HG03196 (cell line): Measurements from ENCODE around the gene CHMP4A.

Experiments used
- ATAC-seq: cut with Tn5 transposase; IDR thresholded peaks from one replicate; pipeline ENCODE4 v1.9.1; 2021; ENCODE audit not compliant: unreplicated experiment

The CHMP4A gene

GRCh38 chr14:24196071-24197055, 16.9 kb downstream of the CHMP4A start:
- peak; percentile 25 for ATAC-seq

- ATAC-seq: peak; percentile 83
These were observed 17.9 kb downstream of the CHMP4A start, which contains the start of gene TM9SF1 for GRCh38 chr14:24195186-24196070. TM9SF1 (minus strand) TSS chr14:24195441; CDS start chr14:24195019, 422 bp downstream.

DNA sequence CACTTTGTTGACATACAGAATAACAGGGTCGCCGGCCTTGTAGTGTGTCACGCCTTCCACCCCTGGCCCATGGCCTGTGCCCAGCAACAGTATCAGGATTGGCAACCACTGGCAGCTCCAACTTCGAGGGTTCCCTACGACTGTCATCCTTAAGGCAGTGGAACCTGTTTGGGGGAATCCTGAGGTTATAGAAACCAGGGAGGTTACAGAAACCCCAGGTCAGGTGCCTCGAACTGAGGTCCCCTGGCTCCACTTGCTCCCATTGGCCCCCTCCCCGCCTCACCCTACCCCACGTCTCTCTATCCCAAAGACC, 18.5 kb downstream of the CHMP4A start:
- ATAC-seq: no peak

GRCh38 chr14:24194186-24194872, 19.0 kb downstream of the CHMP4A start:
- ATAC-seq: no peak

DNA sequence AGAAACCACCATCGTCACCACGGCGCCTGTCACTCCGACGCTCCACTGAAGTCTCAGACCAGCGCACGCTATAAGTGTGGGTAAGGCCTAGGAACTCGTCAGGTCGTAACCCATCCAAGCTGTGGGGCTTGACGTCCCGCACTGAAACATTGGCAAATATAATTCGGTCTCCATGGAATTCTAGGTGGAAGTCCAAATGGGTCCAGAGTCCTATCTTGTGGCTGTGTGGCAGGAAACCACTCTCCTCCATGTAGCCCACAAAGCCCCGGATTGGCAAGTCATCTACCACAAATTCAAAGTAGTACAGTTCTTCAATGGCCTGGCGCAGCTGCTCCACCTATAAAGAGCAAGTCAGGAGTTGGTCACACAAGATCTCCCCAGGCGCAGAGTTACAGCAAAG, 20.4 kb downstream of the CHMP4A start:
- no peak for ATAC-seq

DNA sequence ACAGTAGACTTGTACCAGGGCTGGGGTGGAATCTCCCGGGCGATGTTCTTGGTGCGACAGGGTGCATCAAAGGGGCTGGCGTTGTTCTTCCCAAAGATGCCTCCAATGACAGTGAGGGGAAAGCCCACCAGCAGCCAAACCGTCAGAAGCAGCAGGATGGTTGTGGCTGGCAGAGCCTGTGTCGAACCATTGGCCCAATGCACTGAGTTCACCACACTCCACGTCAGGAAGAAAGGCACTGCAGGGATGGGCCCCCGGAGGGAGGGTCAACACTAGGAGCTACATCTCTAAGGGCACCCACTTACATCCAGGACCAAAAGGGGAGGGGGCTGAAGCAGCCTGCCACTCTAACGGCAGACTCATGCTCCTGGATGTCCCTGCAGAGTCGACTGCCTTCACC, 22.9 kb downstream of the CHMP4A start:
- no peak for ATAC-seq

DNA sequence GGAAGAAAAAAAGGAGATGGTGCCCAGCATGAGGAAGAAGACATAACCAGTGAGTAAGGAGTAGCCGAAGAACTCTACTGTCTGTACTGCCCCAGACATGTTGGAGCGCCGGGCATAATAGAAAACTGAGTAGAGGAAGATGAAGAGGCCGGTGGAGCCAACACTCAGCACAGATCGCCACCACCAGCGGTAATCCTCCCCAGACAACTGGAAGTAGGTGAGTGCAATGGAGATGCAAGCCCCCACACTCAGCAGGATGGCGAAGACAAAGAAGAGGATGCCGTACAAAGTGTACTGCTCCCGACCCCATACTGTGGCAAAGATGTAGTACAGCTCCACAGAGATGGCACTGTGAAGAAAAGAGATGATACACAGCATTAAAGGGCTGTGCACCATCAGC, 23.8 kb downstream of the CHMP4A start:
- no peak for ATAC-seq

DNA sequence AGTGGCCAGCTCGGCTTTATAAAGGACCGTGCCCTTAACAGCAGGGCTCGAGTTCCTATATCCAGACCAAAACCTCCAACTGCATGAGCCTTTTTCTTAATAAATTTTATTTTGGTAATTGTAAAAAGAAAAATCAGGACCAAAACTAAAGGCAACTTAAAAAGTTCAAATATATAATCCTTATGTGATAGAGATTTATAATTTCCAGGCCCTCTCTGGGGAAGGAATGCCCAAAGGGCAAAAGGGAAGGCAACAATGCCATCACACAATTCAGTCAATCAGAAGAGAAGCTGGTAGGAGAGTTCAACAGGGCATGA, 24.3 kb downstream of the CHMP4A start:
- no peak for ATAC-seq

DNA sequence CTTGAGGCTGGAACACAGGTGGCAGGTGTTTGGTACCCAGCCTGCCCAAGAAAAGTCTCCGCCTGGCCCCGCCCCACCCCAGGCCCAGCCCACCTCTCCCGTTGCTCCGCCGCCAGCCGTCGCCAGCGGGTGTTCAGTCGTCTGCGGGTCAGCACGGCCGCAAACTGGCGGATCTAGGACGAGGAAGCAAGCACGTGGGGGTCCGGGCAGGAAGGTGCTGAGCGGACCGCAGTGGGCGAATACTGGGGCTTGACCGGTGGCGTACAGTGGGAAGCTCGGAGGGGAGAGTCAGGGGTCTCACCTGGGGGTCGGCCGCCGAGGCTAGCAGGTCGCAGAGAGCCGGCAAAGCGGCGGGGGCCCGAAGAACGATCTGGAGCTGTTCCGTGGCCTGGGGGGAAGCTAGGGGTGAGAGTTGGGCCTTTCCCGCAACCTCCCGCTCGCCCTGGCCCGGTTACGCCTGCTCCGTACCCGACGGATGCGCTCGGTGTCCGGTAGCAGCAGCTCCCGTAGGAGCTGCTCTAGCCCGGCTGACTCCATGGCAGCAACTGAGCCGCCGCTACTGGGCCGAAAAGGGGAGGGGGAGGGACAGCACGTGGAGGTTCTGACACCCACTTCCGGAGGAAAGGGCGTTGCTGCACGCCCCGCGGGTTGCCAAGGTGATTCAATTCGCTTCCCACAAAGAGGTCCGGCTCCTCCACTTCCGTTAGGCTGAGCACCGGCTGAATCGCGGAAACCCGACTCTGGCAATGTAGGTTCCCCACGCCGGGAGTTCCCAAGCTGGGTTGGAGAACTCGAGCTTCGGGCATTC, 24.8 kb downstream of the CHMP4A start, which contains the start of gene IPO4:
IPO4 (minus strand) TSS at position 566 of the 808 bp plus-strand sequence; CDS start at position 537, 29 bp downstream.
- peak; percentile 84 for ATAC-seq

DNA sequence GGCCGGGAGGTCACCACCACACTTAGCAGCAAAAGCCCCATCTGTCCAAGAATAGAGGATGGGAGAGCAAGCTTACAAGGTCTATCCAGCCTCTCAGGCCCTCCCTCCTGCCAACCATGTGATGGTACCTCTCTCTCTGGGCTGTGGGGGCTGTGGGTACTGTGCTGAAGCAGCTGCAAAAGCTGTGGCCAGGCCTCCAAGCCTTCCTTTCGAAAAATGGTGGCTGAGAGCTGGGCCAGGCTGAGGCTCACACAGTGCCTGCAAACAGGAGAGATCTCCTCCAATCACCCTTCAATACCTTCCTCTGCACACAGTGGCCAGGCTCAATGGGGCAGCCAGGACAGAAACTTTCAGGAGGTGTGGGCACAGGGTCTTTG, 25.8 kb downstream of the CHMP4A start:
- ATAC-seq: no peak

DNA sequence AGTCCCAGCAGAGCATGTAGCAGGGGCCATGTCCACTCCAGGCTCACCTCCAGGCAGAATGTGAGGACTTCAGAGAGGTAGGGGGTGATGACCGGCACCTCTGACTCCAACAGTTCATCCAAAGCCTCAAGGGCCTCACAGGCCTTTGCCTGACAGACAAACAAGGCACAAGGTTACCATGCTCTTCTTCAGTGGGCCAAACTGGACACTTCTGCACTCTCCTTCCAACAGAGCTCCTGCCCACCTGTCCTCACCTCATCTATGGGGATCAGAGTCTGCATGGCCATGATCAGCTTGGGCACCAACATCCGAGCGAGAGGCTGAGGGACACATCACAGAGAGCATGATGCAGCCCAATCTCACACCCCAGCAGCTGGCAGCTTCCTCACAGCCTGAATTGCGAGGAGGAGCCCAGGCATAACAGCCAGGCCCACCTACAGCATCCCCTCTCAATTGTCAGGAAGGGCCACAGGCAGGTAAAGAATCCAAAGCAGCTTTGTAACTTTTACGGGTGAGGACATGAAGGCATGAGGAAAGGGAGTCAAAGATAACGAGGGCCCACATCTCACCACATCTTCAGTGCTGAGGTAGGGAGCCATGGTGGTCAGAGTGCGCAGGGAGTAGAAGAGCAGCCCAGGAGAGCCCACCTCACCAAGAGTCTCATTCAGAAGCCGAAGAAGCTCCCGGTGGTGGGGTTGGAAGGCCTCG, 26.3 kb downstream of the CHMP4A start:
- ATAC-seq: no peak

DNA sequence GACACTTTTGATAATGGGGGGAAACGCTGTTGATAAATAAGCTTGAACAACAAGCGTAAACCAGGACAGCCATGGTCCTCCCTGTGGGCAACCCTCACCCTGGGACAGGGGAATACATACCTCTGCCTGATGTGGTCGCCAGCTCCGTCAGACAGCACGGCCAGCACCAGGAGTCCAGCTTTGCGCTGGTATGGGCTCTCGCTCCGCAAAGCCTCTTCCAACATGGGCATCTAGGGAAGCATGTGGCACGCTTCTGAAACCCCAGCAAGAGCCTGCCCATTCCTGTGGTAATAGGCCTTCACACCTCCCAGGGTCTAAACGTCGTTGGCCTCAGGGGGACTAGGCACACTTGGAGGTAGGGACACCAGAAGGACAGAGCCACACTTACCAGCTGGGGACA, 27.5 kb downstream of the CHMP4A start:
- ATAC-seq: no peak

DNA sequence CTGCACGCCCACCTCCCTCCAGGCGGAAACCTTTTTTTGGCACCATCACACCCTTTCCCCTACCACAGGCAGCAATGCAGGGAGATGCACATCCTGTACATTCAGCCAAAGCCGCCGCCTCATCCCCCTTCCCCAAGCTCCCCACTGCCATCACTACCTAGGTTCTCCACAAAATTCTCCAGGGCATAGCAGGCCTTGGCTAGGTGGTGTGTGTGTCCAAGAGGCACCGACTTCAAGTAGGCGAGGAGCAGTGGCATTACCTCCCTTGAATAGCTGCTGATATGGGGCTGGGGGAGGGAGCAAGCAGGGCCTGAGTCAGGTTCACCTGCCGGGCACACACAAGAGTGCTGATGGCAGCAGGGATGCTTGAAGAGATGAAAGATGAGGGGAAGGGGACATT, 28.3 kb downstream of the CHMP4A start:
- ATAC-seq: no peak

DNA sequence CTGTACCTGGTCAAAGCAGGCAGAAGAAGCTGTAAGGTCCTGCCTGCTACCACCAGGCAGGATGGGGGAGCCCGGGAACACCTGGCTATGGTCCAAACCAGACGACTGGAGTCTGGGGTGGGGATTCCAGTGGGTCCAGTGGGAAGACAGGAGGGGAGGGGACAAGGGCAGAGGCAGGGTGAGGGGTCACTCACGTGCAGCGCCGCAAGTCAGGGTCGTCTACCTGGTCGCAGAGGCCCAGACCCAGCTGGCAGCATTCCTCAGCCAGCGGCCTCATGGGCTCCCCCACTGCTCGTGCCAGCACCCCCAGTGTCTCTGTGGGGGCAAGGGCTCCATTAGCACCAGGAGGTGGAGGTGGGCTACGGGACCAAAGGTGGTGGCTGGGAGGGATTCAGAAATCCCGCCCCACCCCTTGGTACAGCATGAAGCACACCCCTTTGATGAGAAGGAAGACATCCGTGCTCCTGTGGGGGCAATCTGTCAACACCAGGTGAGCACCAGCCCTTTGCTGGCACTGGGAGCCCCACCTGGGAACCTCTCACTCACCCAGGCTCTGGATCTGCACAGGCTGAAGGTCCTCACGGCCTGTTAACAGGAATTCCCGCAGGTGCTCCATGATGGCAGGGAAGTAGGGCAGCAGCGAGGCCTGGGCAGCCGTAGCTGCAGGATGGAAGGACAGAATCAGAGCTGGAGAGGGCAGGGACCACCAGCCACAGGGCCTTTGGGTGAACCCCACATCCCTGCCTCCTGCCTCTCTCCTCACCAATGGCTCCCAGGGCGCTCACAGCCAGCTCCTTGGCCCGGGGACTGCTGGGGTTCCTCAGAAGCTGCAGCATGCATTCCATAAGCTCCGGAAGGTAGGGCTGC, 29.0 kb downstream of the CHMP4A start:
- ATAC-seq: no peak

- no peak for ATAC-seq
These were observed 30.2 kb downstream of the CHMP4A start for GRCh38 chr14:24183014-24183481.

DNA sequence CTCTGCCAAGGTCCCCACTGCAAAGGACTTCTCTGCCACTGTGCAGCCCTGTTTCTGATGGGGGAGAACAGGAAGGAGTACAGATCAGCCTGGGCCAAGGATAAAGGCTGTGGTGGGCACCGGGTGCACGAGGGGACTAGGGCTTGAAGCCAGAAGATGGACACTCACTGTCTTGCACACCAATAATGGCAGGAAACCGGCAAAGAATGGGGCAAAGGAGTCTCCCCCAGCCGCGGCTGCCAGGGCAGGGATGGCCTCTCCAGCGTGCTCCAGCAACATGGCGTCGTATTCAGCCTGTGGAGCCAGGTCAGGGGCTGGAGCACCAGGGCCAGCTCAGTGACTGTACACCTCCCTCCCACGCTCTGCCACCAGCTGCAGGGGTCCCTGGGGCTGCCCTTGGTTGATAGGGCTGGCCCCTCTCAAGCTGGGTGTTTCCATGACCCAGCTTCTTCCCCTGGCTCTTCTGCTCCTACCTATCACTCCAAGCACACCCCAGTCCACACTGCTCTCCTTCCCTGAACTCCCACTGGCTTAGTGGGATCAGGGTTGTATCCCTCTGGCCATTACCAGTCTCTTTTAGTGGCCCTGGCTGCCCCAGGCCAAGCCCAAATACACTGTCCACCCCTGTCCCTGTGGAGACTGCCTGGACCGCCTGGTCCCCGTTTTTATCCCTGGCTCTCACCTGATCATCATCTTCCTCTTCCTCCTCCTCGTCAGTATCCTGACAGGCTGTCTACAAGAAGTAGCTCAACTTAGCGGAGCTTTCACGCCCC, 31.0 kb downstream of the CHMP4A start:
- no peak for ATAC-seq

DNA sequence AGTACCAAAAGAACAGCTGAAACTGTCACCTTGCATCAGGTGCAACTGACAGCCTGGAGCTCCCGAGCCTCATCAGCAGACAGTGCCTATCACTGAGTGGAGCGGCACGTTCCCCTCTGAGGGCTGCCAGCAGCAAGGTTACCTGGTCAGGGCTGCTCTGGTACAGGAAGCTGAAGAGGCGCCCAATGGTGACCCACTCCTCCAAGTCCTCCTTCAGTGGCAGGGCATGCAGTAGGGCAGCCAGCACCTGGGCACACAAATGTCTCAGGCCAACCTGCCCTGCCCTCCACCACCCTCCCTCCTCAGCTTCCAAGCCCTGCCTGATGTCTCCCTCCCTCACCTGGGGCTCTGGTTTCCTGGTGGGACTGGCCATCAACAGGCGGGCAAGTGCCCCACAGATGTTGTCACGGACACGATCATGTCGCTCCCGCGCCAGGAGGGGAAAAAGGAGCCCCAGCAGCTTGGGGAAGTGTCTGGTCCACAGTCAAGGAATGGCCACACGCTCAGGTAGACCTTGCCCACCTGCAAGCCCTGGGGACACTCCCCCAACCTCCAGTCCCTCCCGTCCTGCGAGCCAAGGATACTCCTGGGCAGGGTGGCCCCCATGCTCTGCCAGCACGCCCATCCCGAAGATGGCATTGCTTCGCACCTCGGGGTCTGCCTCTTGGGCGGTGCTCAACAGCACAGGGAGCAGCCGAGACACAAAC, 31.8 kb downstream of the CHMP4A start:
- no peak for ATAC-seq
